GM13977 (cell line): ENCODE results near the gene TTLL13.
"Not testable (repeated sequence)": the region's sequence is repeated elsewhere in the genome, so short reads cannot be mapped to it uniquely, and the experiment has no call there.

ENCODE experiments used
- DNase-seq: peaks from one replicate; pipeline ENCODE4 v3.0.0; 2012; ENCODE audit warnings: low spot score
- CTCF ChIP-seq: IDR thresholded peaks from 2 replicates; pipeline ENCODE4 v1.5.1; 2012; ENCODE audit warnings: mild to moderate bottlenecking, control low read depth; ENCODE audit not compliant: insufficient read depth; ENCODE audit errors: extremely low read depth, missing control alignments
- in situ Hi-C: fragments of 300-500 bp; cut with MboI; formaldehyde crosslinking; loops from one replicate; pipeline ENCODE4 v1.12.0; 2022; ENCODE audit warnings: low sequenced_read_pairs, low pct_unique_long_range_greater_than_20kb, mixed read lengths, inconsistent platforms; ENCODE audit not compliant: unreplicated experiment

Gene TTLL13

GRCh38 chr15:90294601-90295269 lies 45.4 kb downstream of the TTLL13 start:
- no peak for DNase-seq
- in situ Hi-C loops, result no loop called here
- TF ChIP-seq CTCF, result no peak

GRCh38 chr15:90295270-90295648 lies 45.9 kb downstream of the TTLL13 start:
- no peak for DNase-seq
- TF ChIP-seq CTCF, result no peak
- in situ Hi-C loops, result no loop called here

GRCh38 chr15:90296316-90296884 lies 47.0 kb downstream of the TTLL13 start:
- in situ Hi-C loops, DNase-seq: not testable (repeated sequence)

- in situ Hi-C loops, result no loop called here
- DNase-seq, result no peak
- no peak for TF ChIP-seq CTCF
These were observed 47.7 kb downstream of the TTLL13 start for GRCh38 chr15:90297021-90297420.

GRCh38 chr15:90300541-90300940 lies 51.2 kb downstream of the TTLL13 start:
- no peak for TF ChIP-seq CTCF

GRCh38 chr15:90300988-90301706 lies 51.8 kb downstream of the TTLL13 start:
- no peak for DNase-seq
- in situ Hi-C loops, result loop anchor here (25.0 kb wide), 1 partner anchor 586 kb away; the partner anchor contains the start of gene FES
- peak; percentile 74 for TF ChIP-seq CTCF

More at GRCh38 chr15:90300541-90300940, 51.2 kb downstream of the TTLL13 start:
- DNase-seq, result no peak
- in situ Hi-C loops, result loop anchor here (25.0 kb wide), 1 partner anchor 587 kb away; the partner anchor contains the start of gene FES
